Body of pancreas (tissue), 4 donors: ENCODE results near the gene SOX8. TPM values are rescaled to one million over a fixed set of nuclear protein-coding genes. Genes with fewer than 3 reads are reported as not detected.

ENCODE experiments used
- ATAC-seq: fragments of 150-250 bp; one replicate; pipeline ENCODE4 v1.9.1; 2016
- DNase-seq, 4 donors: peaks; one replicate each; pipeline ENCODE4 v3.0.0-alpha.2; 2019
- H3K27ac ChIP-seq, 4 donors: fragments of 200-600 bp; sonication (generic); 1 replicate in 3 of 4; 2 replicates in 1 of 4; pipeline versions ENCODE4 v1.5.1 to v1.6.1; 2016 to 2019; ENCODE audit warnings: mild to moderate bottlenecking in 1 of 4, mixed read lengths in 1 of 4, moderate library complexity in 1 of 4
- H3K27me3 ChIP-seq, 2 donors: fragments of 200-600 bp; sonication (generic); one replicate each; pipeline ENCODE4 v1.6.0; 2016; ENCODE audit warnings: mild to moderate bottlenecking in 1 of 2
- H3K36me3 ChIP-seq, 2 donors: fragments of 200-600 bp; sonication (generic); replicated peaks in 1 of 2; 2 replicates each; pipeline ENCODE4 v1.5.1; 2016; ENCODE audit warnings: low read depth in 2 of 2; ENCODE audit not compliant: insufficient read depth in 1 of 2
- H3K4me1 ChIP-seq: fragments of 200-600 bp; sonication (generic); one replicate; pipeline ENCODE4 v1.6.0; 2016
- H3K4me3 ChIP-seq, 2 donors: fragments of 200-600 bp; sonication (generic); 1 replicate in 1 of 2; 2 replicates in 1 of 2; pipeline ENCODE4 v1.5.1; 2016 to 2019
- H3K9me3 ChIP-seq, 3 donors: fragments of 200-600 bp; sonication (generic); 1 replicate in 2 of 3; 2 replicates in 1 of 3; pipeline ENCODE4 v1.5.1; 2016
- POLR2A ChIP-seq, 3 donors: fragments of 450-650 bp; IDR thresholded peaks; one replicate each; pipeline ENCODE4 v1.6.1; 2016; ENCODE audit warnings: antibody characterized with exemption in 3 of 3, mild to moderate bottlenecking in 2 of 3
- WGBS, 2 donors: methylation state at CpG; one replicate each; pipeline ENCODE4 v1.1.5; 2017; 5-methylcytosine and 5-hydroxymethylcytosine counted together
- intact Hi-C: fragments of 100-400 bp; cut with DNase I; formaldehyde crosslinking; loops from one replicate; pipeline ENCODE4 v1.15.1; 2023
- total RNA-seq, 2 donors: library from RNA; depleted of rRNA; stranded (reverse); fragments of >200 nt; gene quantifications; one replicate each; pipeline ENCODE4 v1.1.0, GENCODE V29; 2016
- TF ChIP-seq, protein P1 (sequence below), 7 experiments: fragments of 450-650 bp in 4 of 7; fragments of 200-600 bp in 3 of 7; sonication (generic) in 3 of 7; IDR thresholded peaks; one replicate each; pipeline ENCODE4 v1.5.1; 2016 to 2019; ENCODE audit warnings: antibody characterized with exemption in 7 of 7

The SOX8 gene
- total RNA-seq, 2 donors from 2014 or later, result 2.6 to 3.3 TPM

DNA sequence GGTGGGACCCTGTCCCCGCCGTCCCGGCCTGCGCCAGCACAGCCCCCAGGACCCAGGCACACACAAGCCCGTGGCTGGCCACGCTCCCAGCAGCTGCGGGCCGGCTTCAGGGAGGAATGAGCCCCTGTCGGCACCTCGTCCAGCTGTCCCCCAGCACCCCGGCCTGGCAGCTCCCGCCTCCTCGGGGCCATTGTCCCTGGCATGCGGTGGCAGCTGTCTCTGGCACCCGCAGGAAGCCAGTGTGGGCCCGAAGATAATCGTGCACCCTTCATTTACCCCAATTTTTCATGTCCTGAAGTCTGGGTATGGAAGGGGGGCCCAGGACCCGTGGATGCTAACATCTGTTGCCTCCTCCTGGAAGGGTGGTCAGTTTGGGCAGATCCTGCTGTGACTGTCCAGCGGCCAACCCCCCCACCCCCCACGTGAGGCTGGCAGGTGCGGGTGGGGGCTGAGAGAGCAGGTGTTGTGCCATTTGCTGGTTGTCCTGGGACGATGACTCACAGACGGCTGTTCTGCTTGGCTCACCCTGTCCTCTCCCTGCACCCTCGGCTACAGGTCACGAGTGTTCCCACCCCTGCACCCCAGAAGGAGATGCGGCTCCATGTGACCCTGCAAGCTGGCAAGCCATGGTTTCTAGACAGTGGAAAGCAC is 6.8 kb upstream of the SOX8 start:
- Histone ChIP-seq H3K9me3 (no peaks in the 10 kb centered on the region), H3K4me3 (no peak overlapping the region), H3K27me3 (no peaks in the 10 kb centered on the region), H3K27ac (peak overlapping the region in 3 of 4 donors; percentile 68 to 84 (median 82)), H3K4me1 (peaks cover 80% of the 10 kb centered on the region), H3K36me3 (no peaks in the 10 kb centered on the region)
- DNase-seq (peak in 2 of 4 donors; percentile 16 to 44), ATAC-seq (no peak)
- WGBS, 2 donors, result 60 to 70% methylated on average over 7 to 26 of the region's 26 CpGs
- intact Hi-C loops, result no loop called here
- TF ChIP-seq POLR2A (IDR thresholded peaks at IDR 0.05), result no peak

DNA sequence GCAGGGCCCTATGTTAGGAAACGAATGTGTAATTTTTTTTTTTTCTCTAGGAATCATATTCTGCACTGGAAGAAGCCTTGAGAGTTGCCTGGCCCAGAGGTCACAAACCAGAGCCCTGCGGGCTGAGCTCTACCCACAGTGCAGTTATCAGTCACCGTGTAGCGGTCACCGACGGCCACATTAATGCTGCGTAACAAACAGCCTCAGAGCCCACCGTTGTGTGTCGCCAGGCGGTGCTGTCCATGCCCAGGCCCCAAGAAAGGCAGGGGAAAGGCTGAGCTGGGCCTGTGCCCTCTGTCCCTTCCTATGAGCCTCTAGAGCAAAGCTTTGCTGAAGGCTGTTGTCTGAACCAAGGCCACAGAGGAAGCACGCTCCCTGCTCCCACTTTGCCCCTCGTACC is 6.3 kb upstream of the SOX8 start:
- Histone ChIP-seq H3K36me3 (no peaks in the 10 kb centered on the region), H3K9me3 (no peaks in the 10 kb centered on the region), H3K27me3 (peaks cover 0 to 3% of the 10 kb centered on the region in 2 donors), H3K4me3 (no peak overlapping the region), H3K27ac (peak overlapping the region in 3 of 4 donors; percentile 68 to 84 (median 82)), H3K4me1 (peaks cover 81% of the 10 kb centered on the region)
- TF ChIP-seq POLR2A (IDR thresholded peaks at IDR 0.05), result no peak
- TF ChIP-seq, protein P1, sequence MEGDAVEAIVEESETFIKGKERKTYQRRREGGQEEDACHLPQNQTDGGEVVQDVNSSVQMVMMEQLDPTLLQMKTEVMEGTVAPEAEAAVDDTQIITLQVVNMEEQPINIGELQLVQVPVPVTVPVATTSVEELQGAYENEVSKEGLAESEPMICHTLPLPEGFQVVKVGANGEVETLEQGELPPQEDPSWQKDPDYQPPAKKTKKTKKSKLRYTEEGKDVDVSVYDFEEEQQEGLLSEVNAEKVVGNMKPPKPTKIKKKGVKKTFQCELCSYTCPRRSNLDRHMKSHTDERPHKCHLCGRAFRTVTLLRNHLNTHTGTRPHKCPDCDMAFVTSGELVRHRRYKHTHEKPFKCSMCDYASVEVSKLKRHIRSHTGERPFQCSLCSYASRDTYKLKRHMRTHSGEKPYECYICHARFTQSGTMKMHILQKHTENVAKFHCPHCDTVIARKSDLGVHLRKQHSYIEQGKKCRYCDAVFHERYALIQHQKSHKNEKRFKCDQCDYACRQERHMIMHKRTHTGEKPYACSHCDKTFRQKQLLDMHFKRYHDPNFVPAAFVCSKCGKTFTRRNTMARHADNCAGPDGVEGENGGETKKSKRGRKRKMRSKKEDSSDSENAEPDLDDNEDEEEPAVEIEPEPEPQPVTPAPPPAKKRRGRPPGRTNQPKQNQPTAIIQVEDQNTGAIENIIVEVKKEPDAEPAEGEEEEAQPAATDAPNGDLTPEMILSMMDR (IDR thresholded peaks at IDR 0.05), result no peak
- intact Hi-C loops, result no loop called here
- no peak for DNase-seq
- WGBS, 2 donors, result 94 to 97% methylated on average over 12 of the region's 12 CpGs
- ATAC-seq, result no peak

DNA sequence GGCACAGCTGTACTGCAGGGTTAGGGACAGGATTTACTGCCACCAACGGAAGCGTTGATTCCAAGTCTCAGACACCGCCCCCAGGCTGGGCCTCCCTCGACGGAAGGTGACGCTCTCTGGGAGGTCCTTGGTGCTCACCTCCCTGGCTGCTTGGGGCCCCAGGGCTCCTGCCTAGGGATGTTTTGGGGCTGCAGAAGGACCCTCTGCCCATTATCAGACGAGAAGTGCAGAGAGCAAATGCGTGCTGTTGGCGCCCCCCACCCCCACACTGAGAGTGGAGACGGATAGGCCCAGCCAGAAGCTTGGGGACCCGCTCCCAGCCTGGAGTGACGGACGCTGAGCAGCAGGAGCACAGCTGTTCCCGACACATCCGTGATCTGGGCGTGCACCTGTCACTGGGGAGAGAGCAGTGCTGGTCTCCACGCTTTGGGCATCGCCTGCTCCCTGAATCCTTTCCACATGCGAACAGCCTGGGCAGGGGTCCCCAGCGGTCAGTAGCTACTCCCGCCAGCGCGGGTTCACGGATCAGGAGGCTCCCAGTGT is 5.1 kb upstream of the SOX8 start:
- no peak for TF ChIP-seq POLR2A (IDR thresholded peaks at IDR 0.05)
- TF ChIP-seq, protein P1 (IDR thresholded peaks at IDR 0.05), result no peak
- no peak for ATAC-seq
- Histone ChIP-seq H3K27ac (peak overlapping the region; percentile 44 to 84 (median 75)), H3K4me3 (no peak overlapping the region), H3K4me1 (peaks cover 85% of the 10 kb centered on the region), H3K27me3 (peaks cover 0 to 6% of the 10 kb centered on the region in 2 donors), H3K36me3 (no peaks in the 10 kb centered on the region), H3K9me3 (no peaks in the 10 kb centered on the region)
- WGBS, 2 donors, result 76 to 83% methylated on average over 17 to 22 of the region's 24 CpGs
- intact Hi-C loops, result no loop called here
- no peak for DNase-seq

DNA sequence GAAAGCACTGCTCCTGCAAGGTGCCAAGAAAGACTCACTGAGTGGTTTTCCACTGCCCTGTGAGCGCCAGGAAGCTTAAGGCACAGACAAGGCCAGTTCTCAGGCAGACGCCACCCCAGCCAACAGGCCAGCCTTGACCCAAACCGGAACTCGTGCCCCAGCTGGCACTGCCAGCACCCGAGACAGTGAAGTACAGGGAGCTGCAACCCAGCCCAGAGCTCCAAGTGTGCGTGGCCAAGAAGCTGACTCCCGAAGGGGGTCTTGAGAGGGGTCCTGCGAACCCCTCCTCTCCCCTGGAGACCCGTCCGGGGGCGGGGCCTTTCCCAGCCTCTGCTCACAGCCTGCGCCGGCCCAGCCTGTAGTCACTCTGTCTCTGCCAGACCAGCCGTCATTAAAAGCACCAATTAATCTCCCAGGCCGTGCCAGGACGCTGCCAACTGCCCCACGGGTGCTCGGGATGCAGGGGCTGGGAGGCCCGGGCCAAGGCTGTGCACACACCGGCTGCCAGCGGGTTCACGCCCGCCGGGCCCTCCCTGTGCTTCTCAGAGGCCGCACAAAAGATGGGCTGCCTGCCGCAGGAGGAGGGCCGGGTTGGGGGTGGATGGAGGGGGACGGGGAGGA is 4.4 kb upstream of the SOX8 start:
- DNase-seq, result peak; percentile 60 to 82 (median 70)
- Histone ChIP-seq H3K27me3 (peaks cover 0 to 7% of the 10 kb centered on the region in 2 donors), H3K4me3 (no peak overlapping the region), H3K4me1 (peaks cover 87% of the 10 kb centered on the region), H3K36me3 (no peaks in the 10 kb centered on the region), H3K9me3 (no peaks in the 10 kb centered on the region), H3K27ac (peak overlapping the region; percentile 44 to 84 (median 75))
- intact Hi-C loops, result no loop called here
- peak; percentile 51 for ATAC-seq
- WGBS, 2 donors, result 34 to 47% methylated on average over 8 to 28 of the region's 28 CpGs
- TF ChIP-seq POLR2A (IDR thresholded peaks at IDR 0.05), result no peak
- TF ChIP-seq, protein P1 (IDR thresholded peaks at IDR 0.05), result no peak

DNA sequence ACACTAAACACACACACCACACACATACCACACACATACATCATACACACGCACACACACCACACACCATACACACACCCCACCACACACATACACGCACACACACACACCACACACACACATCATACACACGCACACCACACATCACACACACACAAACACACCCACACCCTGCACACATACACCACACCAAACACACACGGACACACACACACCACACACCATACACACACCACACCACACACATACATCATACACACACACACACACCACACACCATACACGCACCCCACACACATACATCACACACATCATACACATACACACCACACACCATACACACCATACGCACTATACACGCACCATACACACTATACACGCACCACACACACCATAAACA is 3.7 kb upstream of the SOX8 start:
- intact Hi-C loops, result no loop called here
- no peak for DNase-seq
- H3K36me3 ChIP-seq, result no peaks in the 10 kb centered on the region
- peaks cover 0 to 11% of the 10 kb centered on the region in 2 donors for H3K27me3 ChIP-seq
- H3K4me3 ChIP-seq, result no peak overlapping the region
- TF ChIP-seq, protein P1 (IDR thresholded peaks at IDR 0.05), result peak in 1 of 7 experiments; percentile 4
- TF ChIP-seq POLR2A (IDR thresholded peaks at IDR 0.05), result no peak
- H3K9me3 ChIP-seq, result no peaks in the 10 kb centered on the region
- peak overlapping the region; percentile 44 to 84 (median 75) for H3K27ac ChIP-seq
- 87% methylated on average over 8 of the region's 8 CpGs for WGBS, 2 donors
- H3K4me1 ChIP-seq, result peaks cover 85% of the 10 kb centered on the region
- ATAC-seq, result no peak
